IMR-90 (cell line): Measurements from ENCODE around the gene GABBR2. TPM values are rescaled to one million over a fixed set of nuclear protein-coding genes. Genes with fewer than 3 reads are reported as not detected.

ENCODE experiments used
- ATAC-seq: fragments of 200-7000 bp; cut with Tn5 transposase; 2 replicates; pipeline ENCODE4 v1.9.1; 2020; ENCODE audit warnings: low read depth, mild to moderate bottlenecking, moderate library complexity
- BruUV-seq: library from RNA; stranded (reverse); fragments of 400-500 nt; replicated peaks from 2 replicates; lab custom pipeline; 2021; lab: Mats Ljungman, UMichigan
- CTCF ChIA-PET: fragments of 300-600 bp; formaldehyde crosslinking; extraction: SDS; loops from one replicate; lab custom pipeline; 2021; ENCODE audit warnings: antibody characterized with exemption; lab: Yijun Ruan, JAX
- POLR2A ChIA-PET: fragments of 300-600 bp; sonication (Branson Sonifier 250); formaldehyde crosslinking; loops from one replicate; lab custom pipeline; 2022; ENCODE audit warnings: antibody characterized with exemption; ENCODE audit not compliant: unreplicated experiment; lab: Charles Lee
- DNase-seq: peaks from one replicate; pipeline ENCODE4 v3.0.0; 2013
- H2AFZ ChIP-seq: replicated peaks from 2 replicates; pipeline ENCODE3; 2013; ENCODE audit warnings: low read length, mild to moderate bottlenecking; ENCODE audit not compliant: poor library complexity
- H2AK5ac ChIP-seq: 2 replicates; pipeline ENCODE4 v1.6.1; 2013; ENCODE audit warnings: low read depth, low read length, inconsistent platforms
- H2AK9ac ChIP-seq: replicated peaks from 2 replicates; pipeline ENCODE3; 2013; ENCODE audit warnings: mild to moderate bottlenecking, low read depth, low read length, moderate library complexity; ENCODE audit not compliant: poor library complexity
- H2BK120ac ChIP-seq: 2 replicates; pipeline ENCODE4 v1.6.1; 2013; ENCODE audit warnings: low read depth, low read length, inconsistent platforms
- H2BK15ac ChIP-seq: 3 replicates; pipeline ENCODE4 v1.6.1; 2013; ENCODE audit warnings: low read depth, low read length, inconsistent platforms
- H2BK20ac ChIP-seq: 2 replicates; pipeline ENCODE4 v1.6.1; 2013; ENCODE audit warnings: low read depth, mild to moderate bottlenecking, inconsistent platforms, low read length, moderate library complexity
- H2BK5ac ChIP-seq: 2 replicates; pipeline ENCODE4 v1.6.1; 2013; ENCODE audit warnings: mild to moderate bottlenecking, low read depth, low read length, inconsistent platforms; ENCODE audit not compliant: poor library complexity, severe bottlenecking
- H3K14ac ChIP-seq: replicated peaks from 2 replicates; pipeline ENCODE4 v1.6.1; 2013; ENCODE audit warnings: low read depth, low read length, inconsistent platforms
- H3K18ac ChIP-seq: 2 replicates; pipeline ENCODE4 v1.6.1; 2013; ENCODE audit warnings: low read depth, low read length, control low read depth
- H3K23ac ChIP-seq: 2 replicates; pipeline ENCODE4 v1.6.1; 2013; ENCODE audit warnings: low read depth, low read length, inconsistent platforms
- H3K27ac ChIP-seq: 2 replicates; pipeline ENCODE4 v1.5.1; 2013; ENCODE audit warnings: mild to moderate bottlenecking, control low read depth, low read length; ENCODE audit not compliant: insufficient read depth
- H3K27me3 ChIP-seq: 2 replicates; pipeline ENCODE4 v1.6.1; 2013; ENCODE audit warnings: low read length; ENCODE audit not compliant: control insufficient read depth, insufficient read depth
- H3K36me3 ChIP-seq: 2 replicates; pipeline ENCODE4 v1.6.1; 2013; ENCODE audit warnings: low read length, mixed read lengths; ENCODE audit not compliant: control insufficient read depth, insufficient read depth
- H3K4ac ChIP-seq: 2 replicates; pipeline ENCODE4 v1.6.1; 2013; ENCODE audit warnings: low read depth, low read length, inconsistent platforms
- H3K4me1 ChIP-seq: 2 replicates; pipeline ENCODE4 v1.6.1; 2013; ENCODE audit warnings: low read length, mixed read lengths; ENCODE audit not compliant: control insufficient read depth, insufficient read depth
- H3K4me2 ChIP-seq: 2 replicates; pipeline ENCODE4 v1.6.1; 2013; ENCODE audit warnings: low read depth, mild to moderate bottlenecking, control low read depth, low read length, moderate library complexity
- H3K4me3 ChIP-seq: 2 replicates; pipeline ENCODE4 v1.5.1; 2013; ENCODE audit warnings: low read depth, mild to moderate bottlenecking, control low read depth, low read length, moderate library complexity; ENCODE audit not compliant: insufficient read depth
- H3K56ac ChIP-seq: 2 replicates; pipeline ENCODE4 v1.6.1; 2013; ENCODE audit warnings: low read length, inconsistent platforms; ENCODE audit not compliant: insufficient read depth; ENCODE audit errors: extremely low read depth
- H3K79me1 ChIP-seq, 2 experiments: 2 replicates each; pipeline ENCODE4 v1.6.1; 2013; ENCODE audit warnings: low read length in 2 of 2, inconsistent platforms in 1 of 2, low read depth in 1 of 2
- H3K9ac ChIP-seq: 2 replicates; pipeline ENCODE4 v1.6.1; 2013; ENCODE audit warnings: low read depth, low read length, control low read depth
- H3K9me1 ChIP-seq: 2 replicates; pipeline ENCODE4 v1.6.1; 2013; ENCODE audit warnings: low read length, inconsistent platforms; ENCODE audit not compliant: insufficient read depth
- H3K9me3 ChIP-seq: 2 replicates; pipeline ENCODE4 v1.6.1; 2013; ENCODE audit warnings: low read length; ENCODE audit not compliant: control insufficient read depth, insufficient read depth
- H4K20me1 ChIP-seq: 2 replicates; pipeline ENCODE4 v1.6.1; 2013; ENCODE audit warnings: low read length, inconsistent platforms; ENCODE audit not compliant: insufficient read depth
- H4K5ac ChIP-seq: 2 replicates; pipeline ENCODE4 v1.6.1; 2013; ENCODE audit warnings: mild to moderate bottlenecking, low read depth, low read length, control low read depth
- H4K8ac ChIP-seq, 2 experiments: 2 replicates each; pipeline ENCODE4 v1.6.1; 2013; ENCODE audit warnings: low read depth in 2 of 2, low read length in 2 of 2, control low read depth in 1 of 2, inconsistent platforms in 1 of 2
- H4K91ac ChIP-seq: 2 replicates; pipeline ENCODE4 v1.6.1; 2013; ENCODE audit warnings: low read depth, low read length, inconsistent platforms; ENCODE audit not compliant: insufficient read depth
- BHLHE40 ChIP-seq: fragments of 150-350 bp; IDR thresholded peaks from 2 replicates; pipeline ENCODE4 v1.6.1; 2016; ENCODE audit warnings: mild to moderate bottlenecking, low read depth, low read length
- CEBPB ChIP-seq: IDR thresholded peaks from 2 replicates; pipeline ENCODE4 v1.6.1; 2012; ENCODE audit warnings: low read depth, low read length, improper control_type of control experiment
- CHD1 ChIP-seq: IDR thresholded peaks from 2 replicates; pipeline ENCODE4 v1.6.1; 2012; ENCODE audit warnings: low read depth, low read length, improper control_type of control experiment
- CTCF ChIP-seq: conservative IDR thresholded peaks from 2 replicates; pipeline ENCODE4 v1.5.1; 2012; ENCODE audit warnings: mild to moderate bottlenecking, low read depth, low read length, improper control_type of control experiment
- ELK1 ChIP-seq: fragments of 150-350 bp; IDR thresholded peaks from 2 replicates; pipeline ENCODE4 v1.6.1; 2016; ENCODE audit warnings: low read depth, mild to moderate bottlenecking, low read length, moderate library complexity, borderline replicate concordance
- FOS ChIP-seq: fragments of 150-350 bp; IDR thresholded peaks from 2 replicates; pipeline ENCODE4 v1.6.1; 2016; ENCODE audit warnings: low read depth, low read length
- MAFK ChIP-seq: IDR thresholded peaks from 2 replicates; pipeline ENCODE4 v1.6.1; 2012; ENCODE audit warnings: low read depth, low read length, improper control_type of control experiment
- MAZ ChIP-seq: IDR thresholded peaks from 2 replicates; pipeline ENCODE4 v1.6.1; 2012; ENCODE audit warnings: low read depth, mild to moderate bottlenecking, low read length, improper control_type of control experiment, moderate library complexity, borderline replicate concordance
- MXI1 ChIP-seq: IDR thresholded peaks from 2 replicates; pipeline ENCODE4 v1.6.1; 2012; ENCODE audit warnings: low read depth, mild to moderate bottlenecking, low read length, moderate library complexity, borderline replicate concordance
- NFE2L2 ChIP-seq: fragments of 150-350 bp; IDR thresholded peaks from 2 replicates; pipeline ENCODE4 v1.6.1; 2016; ENCODE audit warnings: low read depth, mild to moderate bottlenecking, low read length
- POLR2A ChIP-seq: IDR thresholded peaks from 2 replicates; pipeline ENCODE4 v1.6.1; 2012; ENCODE audit warnings: mild to moderate bottlenecking, low read depth, low read length
- RAD21 ChIP-seq: IDR thresholded peaks from 2 replicates; pipeline ENCODE4 v1.6.1; 2012; ENCODE audit warnings: low read length, improper control_type of control experiment
- RCOR1 ChIP-seq: IDR thresholded peaks from 2 replicates; pipeline ENCODE4 v1.6.1; 2012; ENCODE audit warnings: mild to moderate bottlenecking, low read length, improper control_type of control experiment; ENCODE audit not compliant: insufficient replicate concordance
- RFX5 ChIP-seq: IDR thresholded peaks from 2 replicates; pipeline ENCODE4 v1.8.0; 2012; ENCODE audit warnings: low read depth, mild to moderate bottlenecking, low read length, moderate library complexity
- SMC3 ChIP-seq: fragments of 150-350 bp; IDR thresholded peaks from 2 replicates; pipeline ENCODE4 v1.6.1; 2016; ENCODE audit warnings: low read depth, mild to moderate bottlenecking, antibody characterized with exemption, low read length, moderate library complexity
- USF2 ChIP-seq: fragments of 150-350 bp; IDR thresholded peaks from 2 replicates; pipeline ENCODE4 v1.6.1; 2017; ENCODE audit warnings: mild to moderate bottlenecking, antibody characterized with exemption, low read length, low read depth
- WGBS, 2 experiments: methylation state at CpG; one replicate each; pipeline versions ENCODE4 v1.1.5 to v1.1.7; 2013; ENCODE audit warnings: missing lambda C conversion rate in 2 of 2; ENCODE audit not compliant: insufficient read length in 1 of 2; ENCODE audit errors: extremely low coverage in 2 of 2; 5-methylcytosine and 5-hydroxymethylcytosine counted together
- dilution Hi-C: fragments of 300-500 bp; cut with HindIII; formaldehyde crosslinking; loops from one replicate; pipeline ENCODE4 v1.14.3; 2018; ENCODE audit warnings: low sequenced_read_pairs; ENCODE audit not compliant: unreplicated experiment
- in situ Hi-C: fragments of 300-500 bp; cut with MboI; formaldehyde crosslinking; loops from 3 replicates; pipeline ENCODE4 v1.14.3; 2019; ENCODE audit warnings: low sequenced_read_pairs, inconsistent platforms, mixed read lengths
- intact Hi-C: fragments of 100-400 bp; cut with micrococcal nuclease; formaldehyde crosslinking; loops from 2 replicates; pipeline ENCODE4 v1.10.0; 2022
- polyA plus RNA-seq, 3 experiments: library from polyadenylated mRNA; depleted of rRNA; stranded (reverse); fragments of >200 nt; gene quantifications; 2 replicates each; pipeline ENCODE4 v1.2.3, GENCODE V29; 2012; ENCODE audit warnings: low replicate concordance in 1 of 3
- total RNA-seq: library from RNA; depleted of rRNA; stranded (reverse); fragments of >200 nt; gene quantifications from 2 replicates; pipeline ENCODE4 v1.2.3, GENCODE V29; 2012

Gene GABBR2
- total and polyA plus RNA-seq, 2 of the 4 experiments (the other 2 are of a cell fraction), result 14.2 to 20.3 TPM

- no peak overlapping the region for H2BK5ac ChIP-seq
- no peak overlapping the region for H2AFZ ChIP-seq
- H3K9ac ChIP-seq, result no peak overlapping the region
- no peak overlapping the region for H3K27ac ChIP-seq
- H4K20me1 ChIP-seq, result no peaks in the 10 kb centered on the region
- in situ Hi-C loops (no loop called here), intact Hi-C loops (no loop called here), dilution Hi-C loops (no loop called here)
- peaks cover 6% of the 10 kb centered on the region; the same call in 1 of the 2 replicates for H3K9me1 ChIP-seq
- POLR2A ChIA-PET, result no interaction called here
- H3K4me3 ChIP-seq, result no peak overlapping the region
- H3K23ac ChIP-seq, result no peak overlapping the region
- H2AK9ac ChIP-seq, result no peak overlapping the region
- no peak overlapping the region for H3K4ac ChIP-seq
- H4K8ac ChIP-seq, result no peak overlapping the region
- no peak overlapping the region for H3K4me2 ChIP-seq
- H3K4me1 ChIP-seq, result no peaks in the 10 kb centered on the region; the same call in 1 of the 2 replicates
- H3K14ac ChIP-seq, result no peak overlapping the region
- H4K5ac ChIP-seq, result no peak overlapping the region
- WGBS, 2 experiments, result 100% methylated on average over 3 of the region's 10 CpGs; no CpG with 5 or more reads in 1 of the 2 experiments
- no peak overlapping the region for H3K56ac ChIP-seq
- no peaks in the 10 kb centered on the region for H3K79me1 ChIP-seq
- no TSS peak for BruUV-seq
- CTCF ChIA-PET, result no interaction called here
- H3K18ac ChIP-seq, result no peak overlapping the region
- no peaks in the 10 kb centered on the region for H3K9me3 ChIP-seq
- H4K91ac ChIP-seq, result no peak overlapping the region
- DNase-seq, result no peak
- no peaks in the 10 kb centered on the region for H3K27me3 ChIP-seq
- peaks cover 16% of the 10 kb centered on the region for H3K36me3 ChIP-seq
- ATAC-seq, result no peak
- H2AK5ac ChIP-seq, result no peak overlapping the region
- TF ChIP-seq USF2, result no peak
- TF ChIP-seq RFX5, result no peak
- no peak for TF ChIP-seq NFE2L2
- TF ChIP-seq CTCF, result no peak
- no peak for TF ChIP-seq ELK1
- no peak for TF ChIP-seq FOS
- no peak for TF ChIP-seq SMC3
- TF ChIP-seq BHLHE40, result no peak
- TF ChIP-seq CEBPB, result no peak
- no peak for TF ChIP-seq POLR2A
- no peak for TF ChIP-seq RCOR1
- no peak for TF ChIP-seq MXI1
- no peak for TF ChIP-seq MAZ
- TF ChIP-seq MAFK, result no peak
- no peak for TF ChIP-seq CHD1
- no peak for TF ChIP-seq RAD21
- no peak overlapping the region for H2BK20ac ChIP-seq
- no peak overlapping the region for H2BK15ac ChIP-seq
- no peak overlapping the region for H2BK120ac ChIP-seq
Observed at GRCh38 chr9:98732091-98732490, 23.4 kb upstream of the GABBR2 start.
